Measurements from ENCODE around the gene CENPB.

DNA sequence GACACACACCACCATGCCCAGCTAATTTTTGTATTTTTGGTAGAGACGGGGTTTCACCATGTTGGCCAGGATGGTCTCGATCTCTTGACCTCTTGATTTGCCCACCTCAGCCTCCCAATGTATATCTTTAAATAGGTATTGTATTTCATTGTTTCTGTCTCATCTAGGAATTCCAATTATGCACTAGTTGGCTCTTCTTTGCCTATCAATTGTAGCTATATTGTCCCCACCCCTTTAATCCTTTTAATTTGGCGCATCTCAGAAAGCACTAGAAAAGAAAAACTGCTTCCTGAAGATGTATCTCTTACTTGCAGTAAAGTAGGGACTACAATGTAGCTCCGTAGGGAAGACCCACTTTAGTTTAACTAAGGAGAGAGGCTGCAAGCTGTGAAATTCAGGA, 49.6 kb upstream of the CENPB start:
- TF ChIP-seq POLR2A (IDR thresholded peaks at IDR 0.05; ENCODE audit: low read length) (no peak), GATA1 (IDR thresholded peaks at IDR 0.05; ENCODE audit: low read depth, low read length) (no peak)

All from erythroblast (primary cell).